Measurements from ENCODE around the gene ERVFRD-1. TPM values are rescaled to one million over a fixed set of nuclear protein-coding genes. Genes with fewer than 3 reads are reported as not detected.

Gene ERVFRD-1
- total and polyA plus RNA-seq, 2 of the 13 experiments (the other 11 are each of a cell fraction or from before 2014, with no cell fraction given), result not detected

GRCh38 chr6:11144393-11144851 is 32.9 kb upstream of the ERVFRD-1 start (continued):
- TF ChIP-seq ZNF768 (CRISPR knock-in tag; IDR thresholded peaks at IDR 0.05) (no peak), NCOA1 (CRISPR knock-in tag; IDR thresholded peaks at IDR 0.05) (no peak), GATAD1 (CRISPR knock-in tag; IDR thresholded peaks at IDR 0.05) (peak; percentile 24; the same call in 1 of the 2 replicates), ZNF576 (CRISPR knock-in tag; IDR thresholded peaks at IDR 0.05) (peak; percentile 99), TFDP2 (CRISPR knock-in tag; IDR thresholded peaks at IDR 0.05) (0 out of 2 replicates have a peak, but pooled peaks have one; percentile 25), KLF9 (CRISPR knock-in tag; IDR thresholded peaks at IDR 0.05; ENCODE audit: low read depth) (no peak), CCAR2 (optimal IDR thresholded peaks at IDR 0.05; ENCODE audit: low read depth, low read length) (no peak), SOX5 (CRISPR knock-in tag; IDR thresholded peaks at IDR 0.05; ENCODE audit: borderline replicate concordance) (peak; percentile 31; the same call in 1 of the 2 replicates), ADNP (CRISPR knock-in tag; IDR thresholded peaks at IDR 0.05) (no peak), ATM (IDR thresholded peaks at IDR 0.05; ENCODE audit: borderline replicate concordance) (no peak), ELF1 (CRISPR knock-in tag; IDR thresholded peaks at IDR 0.05) (peak; percentile 44; the same call in 1 of the 2 replicates), SOX13 (IDR thresholded peaks at IDR 0.05) (no peak), SOX13 (CRISPR knock-in tag; conservative IDR thresholded peaks at IDR 0.05 in 1 of 2, IDR thresholded peaks at IDR 0.05 in 1 of 2) (peak in 1 of 2 experiments; percentile 53; a peak in 1 of 4 replicates), PCBP1 (IDR thresholded peaks at IDR 0.05; ENCODE audit: borderline replicate concordance, low read depth, low read length) (no peak), HNRNPLL (IDR thresholded peaks at IDR 0.05; ENCODE audit: low read depth, low read length, poor library complexity, severe bottlenecking) (no peak), GABPB1 (CRISPR knock-in tag; IDR thresholded peaks at IDR 0.05) (no peak), TERF1 (CRISPR knock-in tag; IDR thresholded peaks at IDR 0.05) (no peak), ZNF24 (IDR thresholded peaks at IDR 0.05) (0 out of 2 replicates have a peak, but pooled peaks have one; percentile 50), POLR2A (IDR thresholded peaks at IDR 0.05; ENCODE audit: insufficient read depth in 1 of 2, low read depth in 2 of 2, low read length in 2 of 2) (no peak), DNMT1 (CRISPR knock-in tag; IDR thresholded peaks at IDR 0.05) (no peak), ZNF350 (CRISPR knock-in tag; IDR thresholded peaks at IDR 0.05; ENCODE audit: borderline replicate concordance, low read depth) (no peak), ZSCAN9 (CRISPR knock-in tag; IDR thresholded peaks at IDR 0.05; ENCODE audit: borderline replicate concordance) (peak; percentile 44; the same call in 1 of the 2 replicates)
- TF ChIP-seq, protein P1, sequence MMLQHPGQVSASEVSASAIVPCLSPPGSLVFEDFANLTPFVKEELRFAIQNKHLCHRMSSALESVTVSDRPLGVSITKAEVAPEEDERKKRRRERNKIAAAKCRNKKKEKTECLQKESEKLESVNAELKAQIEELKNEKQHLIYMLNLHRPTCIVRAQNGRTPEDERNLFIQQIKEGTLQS (CRISPR knock-in tag; IDR thresholded peaks at IDR 0.05), result no peak
- TF ChIP-seq, protein P2, sequence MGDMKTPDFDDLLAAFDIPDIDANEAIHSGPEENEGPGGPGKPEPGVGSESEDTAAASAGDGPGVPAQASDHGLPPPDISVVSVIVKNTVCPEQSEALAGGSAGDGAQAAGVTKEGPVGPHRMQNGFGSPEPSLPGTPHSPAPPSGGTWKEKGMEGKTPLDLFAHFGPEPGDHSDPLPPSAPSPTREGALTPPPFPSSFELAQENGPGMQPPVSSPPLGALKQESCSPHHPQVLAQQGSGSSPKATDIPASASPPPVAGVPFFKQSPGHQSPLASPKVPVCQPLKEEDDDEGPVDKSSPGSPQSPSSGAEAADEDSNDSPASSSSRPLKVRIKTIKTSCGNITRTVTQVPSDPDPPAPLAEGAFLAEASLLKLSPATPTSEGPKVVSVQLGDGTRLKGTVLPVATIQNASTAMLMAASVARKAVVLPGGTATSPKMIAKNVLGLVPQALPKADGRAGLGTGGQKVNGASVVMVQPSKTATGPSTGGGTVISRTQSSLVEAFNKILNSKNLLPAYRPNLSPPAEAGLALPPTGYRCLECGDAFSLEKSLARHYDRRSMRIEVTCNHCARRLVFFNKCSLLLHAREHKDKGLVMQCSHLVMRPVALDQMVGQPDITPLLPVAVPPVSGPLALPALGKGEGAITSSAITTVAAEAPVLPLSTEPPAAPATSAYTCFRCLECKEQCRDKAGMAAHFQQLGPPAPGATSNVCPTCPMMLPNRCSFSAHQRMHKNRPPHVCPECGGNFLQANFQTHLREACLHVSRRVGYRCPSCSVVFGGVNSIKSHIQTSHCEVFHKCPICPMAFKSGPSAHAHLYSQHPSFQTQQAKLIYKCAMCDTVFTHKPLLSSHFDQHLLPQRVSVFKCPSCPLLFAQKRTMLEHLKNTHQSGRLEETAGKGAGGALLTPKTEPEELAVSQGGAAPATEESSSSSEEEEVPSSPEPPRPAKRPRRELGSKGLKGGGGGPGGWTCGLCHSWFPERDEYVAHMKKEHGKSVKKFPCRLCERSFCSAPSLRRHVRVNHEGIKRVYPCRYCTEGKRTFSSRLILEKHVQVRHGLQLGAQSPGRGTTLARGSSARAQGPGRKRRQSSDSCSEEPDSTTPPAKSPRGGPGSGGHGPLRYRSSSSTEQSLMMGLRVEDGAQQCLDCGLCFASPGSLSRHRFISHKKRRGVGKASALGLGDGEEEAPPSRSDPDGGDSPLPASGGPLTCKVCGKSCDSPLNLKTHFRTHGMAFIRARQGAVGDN (CRISPR knock-in tag; IDR thresholded peaks at IDR 0.05), result no peak
- TF ChIP-seq, protein P3, sequence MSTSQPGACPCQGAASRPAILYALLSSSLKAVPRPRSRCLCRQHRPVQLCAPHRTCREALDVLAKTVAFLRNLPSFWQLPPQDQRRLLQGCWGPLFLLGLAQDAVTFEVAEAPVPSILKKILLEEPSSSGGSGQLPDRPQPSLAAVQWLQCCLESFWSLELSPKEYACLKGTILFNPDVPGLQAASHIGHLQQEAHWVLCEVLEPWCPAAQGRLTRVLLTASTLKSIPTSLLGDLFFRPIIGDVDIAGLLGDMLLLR (CRISPR knock-in tag; IDR thresholded peaks at IDR 0.05), result no peak

All from HepG2 (cell line).